ENCODE results near the gene THOC5.
A peak's percentile ranks its signal among the peaks of the same experiment; 100 is the strongest.

THOC5 gene

DNA sequence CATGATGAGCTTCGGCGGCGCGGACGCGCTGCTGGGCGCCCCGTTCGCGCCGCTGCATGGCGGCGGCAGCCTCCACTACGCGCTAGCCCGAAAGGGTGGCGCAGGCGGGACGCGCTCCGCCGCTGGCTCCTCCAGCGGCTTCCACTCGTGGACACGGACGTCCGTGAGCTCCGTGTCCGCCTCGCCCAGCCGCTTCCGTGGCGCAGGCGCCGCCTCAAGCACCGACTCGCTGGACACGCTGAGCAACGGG lies 73.4 kb downstream of the THOC5 start:
- H3K4me3 ChIP-seq: peak overlapping the region; percentile 59
- H3K27ac ChIP-seq: no peak overlapping the region
- TF ChIP-seq, protein P1, sequence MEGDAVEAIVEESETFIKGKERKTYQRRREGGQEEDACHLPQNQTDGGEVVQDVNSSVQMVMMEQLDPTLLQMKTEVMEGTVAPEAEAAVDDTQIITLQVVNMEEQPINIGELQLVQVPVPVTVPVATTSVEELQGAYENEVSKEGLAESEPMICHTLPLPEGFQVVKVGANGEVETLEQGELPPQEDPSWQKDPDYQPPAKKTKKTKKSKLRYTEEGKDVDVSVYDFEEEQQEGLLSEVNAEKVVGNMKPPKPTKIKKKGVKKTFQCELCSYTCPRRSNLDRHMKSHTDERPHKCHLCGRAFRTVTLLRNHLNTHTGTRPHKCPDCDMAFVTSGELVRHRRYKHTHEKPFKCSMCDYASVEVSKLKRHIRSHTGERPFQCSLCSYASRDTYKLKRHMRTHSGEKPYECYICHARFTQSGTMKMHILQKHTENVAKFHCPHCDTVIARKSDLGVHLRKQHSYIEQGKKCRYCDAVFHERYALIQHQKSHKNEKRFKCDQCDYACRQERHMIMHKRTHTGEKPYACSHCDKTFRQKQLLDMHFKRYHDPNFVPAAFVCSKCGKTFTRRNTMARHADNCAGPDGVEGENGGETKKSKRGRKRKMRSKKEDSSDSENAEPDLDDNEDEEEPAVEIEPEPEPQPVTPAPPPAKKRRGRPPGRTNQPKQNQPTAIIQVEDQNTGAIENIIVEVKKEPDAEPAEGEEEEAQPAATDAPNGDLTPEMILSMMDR (IDR thresholded peaks at IDR 0.05): no peak
- no peak for DNase-seq (ENCODE audit: low spot score)

DNA sequence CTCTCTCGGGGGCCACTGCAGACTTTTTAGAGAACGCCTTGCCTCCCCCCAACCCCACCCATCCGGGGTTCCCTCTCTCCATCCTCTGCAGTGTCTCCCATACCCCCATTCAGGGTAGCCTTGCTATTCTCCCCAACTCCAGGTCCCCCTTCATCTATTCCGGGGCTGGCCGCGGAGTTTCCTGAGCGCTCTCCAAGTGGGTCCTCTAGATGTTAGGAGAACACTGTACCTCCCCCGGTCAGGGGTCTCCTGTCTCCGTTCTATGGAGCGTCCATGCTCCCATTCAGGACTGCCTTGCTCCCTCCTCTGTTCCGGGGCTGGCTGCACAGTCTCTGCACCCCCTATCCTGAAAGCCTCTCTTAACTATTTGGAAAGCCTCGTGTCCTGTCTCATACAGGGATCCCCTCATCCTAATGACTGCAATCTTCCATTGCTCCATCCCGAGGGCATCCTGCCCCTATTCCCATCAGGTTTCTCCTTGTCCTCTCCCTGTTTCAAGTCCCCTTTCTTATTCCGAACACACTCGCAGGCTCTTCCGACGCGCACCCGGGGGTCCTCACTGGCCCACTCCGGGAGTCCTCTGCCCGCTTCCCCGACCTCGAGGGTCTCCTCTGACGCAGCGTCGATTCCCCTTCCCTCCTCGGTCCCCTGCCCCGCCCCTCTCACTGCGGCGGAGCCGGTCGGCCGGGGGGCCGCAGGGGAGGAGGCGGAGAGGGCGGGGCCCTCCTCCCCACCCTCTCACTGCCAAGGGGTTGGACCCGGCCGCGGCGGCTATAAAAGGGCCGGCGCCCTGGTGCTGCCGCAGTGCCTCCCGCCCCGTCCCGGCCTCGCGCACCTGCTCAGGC lies 73.9 kb downstream of the THOC5 start, which contains the start of gene NEFH:
Gene NEFH (plus strand): TSS at position 802 of the 845 bp plus-strand sequence. CDS start 45 bp downstream, outside the sequence.
- Histone ChIP-seq H3K27ac (no peak within 1 kb of the TSS), H3K4me3 (peak within 1 kb of the TSS; percentile 59)
- TF ChIP-seq, protein P1 (IDR thresholded peaks at IDR 0.05): no peak
- no peak for DNase-seq (ENCODE audit: low spot score)

DNA sequence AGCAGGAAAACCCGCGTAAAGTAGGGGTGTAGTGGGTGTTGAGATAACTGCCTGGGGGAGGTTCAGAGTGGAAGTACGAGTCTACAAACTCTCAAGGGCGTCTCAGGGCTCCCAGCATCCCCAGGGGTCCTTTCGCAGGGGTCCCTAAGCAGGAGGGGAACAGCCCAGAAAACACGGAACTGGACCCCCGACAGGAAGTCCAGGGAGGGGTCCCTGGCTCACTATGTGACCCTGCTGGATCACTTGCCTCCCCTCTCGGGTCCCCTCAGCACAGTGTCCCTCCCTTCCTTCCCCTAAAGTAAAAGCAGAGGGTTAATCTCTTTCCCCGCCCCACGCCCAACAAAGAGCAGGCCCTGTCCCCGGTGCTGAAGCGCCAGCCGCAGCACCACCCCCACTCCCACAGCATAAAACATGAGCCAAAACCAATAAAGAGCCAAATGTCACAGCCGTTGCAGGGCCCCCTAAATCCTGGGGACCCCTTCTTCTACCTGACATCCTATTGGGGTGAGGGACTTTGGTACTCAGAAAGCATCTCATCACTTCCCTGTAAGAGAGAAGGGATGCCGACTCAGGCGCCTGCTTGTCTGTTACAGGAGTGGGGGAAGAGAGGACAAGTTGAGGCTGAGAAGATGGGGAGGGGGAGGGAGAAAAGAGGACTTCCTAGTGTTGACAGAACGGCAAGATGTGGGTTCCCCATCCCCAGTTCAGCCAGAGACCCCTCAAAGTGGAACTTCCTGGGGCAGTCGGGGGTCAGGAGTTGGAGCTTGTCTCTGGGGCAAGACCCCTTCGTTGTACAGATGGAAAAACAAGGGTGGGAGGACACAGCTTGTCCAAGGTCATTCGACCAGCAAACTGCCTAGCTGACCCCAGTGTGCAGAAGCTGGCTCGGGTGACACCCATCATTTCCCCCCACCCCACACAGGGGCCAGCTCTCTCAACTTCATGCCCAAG lies 75.0 kb downstream of the THOC5 start:
- H3K27ac ChIP-seq: no peak overlapping the region
- no peak overlapping the region for H3K4me3 ChIP-seq
- no peak for DNase-seq (ENCODE audit: low spot score)
- TF ChIP-seq, protein P1 (IDR thresholded peaks at IDR 0.05): no peak

DNA sequence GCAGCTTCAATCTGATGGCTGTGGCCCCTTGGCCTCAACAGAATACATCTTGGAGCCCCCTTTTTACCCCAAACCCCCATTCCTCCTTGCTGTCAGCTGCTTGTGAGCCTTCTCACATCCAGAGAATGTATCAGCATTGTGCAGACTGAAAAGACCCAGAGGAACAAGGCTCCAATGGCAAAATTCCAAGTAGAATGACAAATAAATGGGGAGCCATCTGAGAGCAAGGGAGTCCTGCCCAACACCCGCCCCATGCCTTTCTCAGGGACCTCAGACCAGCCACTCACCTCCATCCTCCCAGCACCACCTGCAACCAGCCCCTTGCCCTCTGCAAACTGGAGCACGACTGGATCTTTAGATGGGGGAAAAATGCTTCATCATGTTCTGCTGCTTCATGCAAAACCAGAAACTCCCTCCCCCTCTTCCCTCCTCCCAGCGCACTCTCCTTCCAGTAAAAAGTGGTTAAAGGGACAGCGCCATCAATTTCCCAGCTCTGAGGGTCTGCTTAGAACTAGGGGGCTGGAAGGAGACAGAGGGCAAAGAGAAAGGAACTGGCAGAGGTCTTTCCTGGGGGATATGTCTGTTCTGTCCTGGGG lies 75.7 kb downstream of the THOC5 start:
- TF ChIP-seq, protein P1 (IDR thresholded peaks at IDR 0.05): no peak
- no peak for DNase-seq (ENCODE audit: low spot score)
- Histone ChIP-seq H3K27ac (no peak overlapping the region), H3K4me3 (no peak overlapping the region)

DNA sequence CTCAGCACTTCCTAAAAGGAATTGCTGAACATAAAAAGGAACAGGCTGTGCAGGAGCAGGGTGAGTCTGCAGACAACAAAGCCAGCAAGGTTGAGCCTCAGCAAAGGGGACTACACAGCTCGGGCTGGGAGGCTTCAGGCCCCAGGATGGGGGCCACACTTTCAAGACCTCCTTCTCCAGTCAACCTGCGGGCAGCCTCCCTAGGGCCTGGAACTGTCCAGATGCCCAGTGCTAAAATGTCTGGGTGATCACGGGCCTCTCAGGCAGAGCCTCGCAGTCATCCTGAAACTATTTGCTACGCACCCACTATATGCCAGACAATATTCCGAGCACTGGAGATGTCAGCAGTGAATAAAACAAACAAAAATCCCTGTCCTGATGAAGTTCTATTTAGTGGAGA lies 77.4 kb downstream of the THOC5 start:
- Histone ChIP-seq H3K27ac (no peak overlapping the region), H3K4me3 (no peak overlapping the region)
- no peak for DNase-seq (ENCODE audit: low spot score)
- TF ChIP-seq, protein P1 (IDR thresholded peaks at IDR 0.05): no peak

DNA sequence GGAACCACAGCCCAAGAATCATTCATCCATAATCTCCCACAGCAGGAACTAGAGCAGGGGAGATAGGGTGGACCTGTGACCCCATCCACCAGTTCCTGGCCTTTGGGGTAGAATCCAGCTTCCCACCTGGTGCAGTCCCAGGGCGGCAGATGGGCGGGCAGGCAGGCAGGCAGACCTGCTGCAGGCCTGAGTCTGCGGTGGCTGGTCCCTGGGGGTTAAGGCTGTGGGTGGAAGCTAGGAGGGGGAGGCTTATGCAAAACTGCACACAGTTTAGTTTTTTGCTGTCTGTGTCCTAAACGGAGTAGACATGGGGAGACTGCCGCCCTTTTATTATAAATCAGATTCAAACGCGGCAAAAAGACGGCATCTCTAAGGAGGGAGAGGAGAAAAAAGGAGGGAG lies 78.0 kb downstream of the THOC5 start:
- TF ChIP-seq, protein P1 (IDR thresholded peaks at IDR 0.05): no peak
- Histone ChIP-seq H3K27ac (no peak overlapping the region), H3K4me3 (no peak overlapping the region)
- no peak for DNase-seq (ENCODE audit: low spot score)

Data from coronary artery (tissue), 2 donors.